HCT116 (cell line): Measurements from ENCODE around the gene APCDD1L. TPM values are rescaled to one million over a fixed set of nuclear protein-coding genes. Genes with fewer than 3 reads are reported as not detected.

Experiments used
- ATAC-seq: fragments of 200-7000 bp; cut with Tn5 transposase; 2 replicates; pipeline ENCODE4 v1.9.1; 2020; ENCODE audit warnings: mild to moderate bottlenecking, moderate library complexity
- BruUV-seq: library from RNA; stranded (reverse); fragments of 400-500 nt; replicated peaks from 2 replicates; lab custom pipeline; 2021; lab: Mats Ljungman, UMichigan
- CTCF ChIA-PET: fragments of 300-600 bp; sonication (Branson Sonifier 250); formaldehyde crosslinking; loops from one replicate; lab custom pipeline; 2021; ENCODE audit warnings: antibody characterized with exemption; lab: Charles Lee
- POLR2A ChIA-PET: fragments of 300-600, 350-600 bp; sonication (Branson Sonifier 250); formaldehyde crosslinking; loops from one replicate; lab custom pipeline; 2021; ENCODE audit warnings: antibody characterized with exemption; lab: Charles Lee
- RAD21 ChIA-PET, 2 experiments: fragments of 300-600 bp; sonication (Branson Sonifier 250); formaldehyde crosslinking; loops; one replicate each; lab custom pipeline; 2023; ENCODE audit warnings: low total read pairs in 2 of 2; ENCODE audit not compliant: uncharacterized antibody in 2 of 2, unreplicated experiment in 2 of 2, low non-redundant PET in 1 of 2; lab: Charles Lee
- DNase-seq: peaks from one replicate; pipeline ENCODE4 v3.0.0-alpha.2; 2010; ENCODE audit warnings: low read depth, low spot score
- H2AFZ ChIP-seq: fragments of 200-600 bp; shearing (Covaris generic), sonication (generic); 2 replicates; pipeline ENCODE4 v1.6.1; 2017; ENCODE audit warnings: low read depth, mixed run types, mixed read lengths, antibody characterized with exemption, low read length; ENCODE audit not compliant: poor library complexity, severe bottlenecking
- H3K27ac ChIP-seq: 2 replicates; pipeline ENCODE4 v1.5.1; 2012; ENCODE audit warnings: low read depth, low read length
- H3K27me3 ChIP-seq: fragments of 200-600 bp; sonication (generic); 2 replicates; pipeline ENCODE4 v1.6.1; 2016; ENCODE audit warnings: mixed run types, low read length, mixed read lengths; ENCODE audit not compliant: insufficient read depth
- H3K36me3 ChIP-seq, 2 experiments: fragments of 200-500 bp in 1 of 2; fragments of 200-600 bp in 1 of 2; sonication (Bioruptor generic) in 1 of 2; sonication (generic) in 1 of 2; 2 replicates each; pipeline versions ENCODE4 v1.5.1 to v1.6.1; 2014 to 2016; ENCODE audit warnings: low read length in 2 of 2, inconsistent platforms in 1 of 2, mixed read lengths in 1 of 2, mixed run types in 1 of 2; ENCODE audit not compliant: insufficient read depth in 2 of 2, control insufficient read depth in 1 of 2
- H3K4me1 ChIP-seq, 2 experiments: fragments of 200-600 bp in 1 of 2; sonication (generic) in 1 of 2; 2 replicates each; pipeline versions ENCODE4 v1.5.1 to v1.6.1; 2012 to 2017; ENCODE audit warnings: low read length in 2 of 2, inconsistent platforms in 1 of 2, mild to moderate bottlenecking in 1 of 2, mixed read lengths in 1 of 2, mixed run types in 1 of 2, moderate library complexity in 1 of 2; ENCODE audit not compliant: insufficient read depth in 2 of 2, control insufficient read depth in 1 of 2
- H3K4me2 ChIP-seq: fragments of 200-600 bp; sonication (generic); 2 replicates; pipeline ENCODE4 v1.6.1; 2017; ENCODE audit warnings: mixed run types, low read length, mixed read lengths
- H3K4me3 ChIP-seq, 2 experiments: fragments of 200-600 bp in 1 of 2; sonication (generic) in 1 of 2; replicated peaks in 1 of 2; 2 replicates each; pipeline ENCODE4 v1.5.1; 2011 to 2016; ENCODE audit warnings: low read length in 2 of 2, control low read depth in 1 of 2, low read depth in 1 of 2, mild to moderate bottlenecking in 1 of 2, mixed read lengths in 1 of 2, mixed run types in 1 of 2
- H3K79me2 ChIP-seq: fragments of 200-600 bp; sonication (generic); 2 replicates; pipeline ENCODE4 v1.6.1; 2017; ENCODE audit warnings: mild to moderate bottlenecking, mixed run types, low read length, moderate library complexity, mixed read lengths; ENCODE audit not compliant: insufficient read depth
- H3K9ac ChIP-seq: fragments of 200-600 bp; sonication (generic); 2 replicates; pipeline ENCODE4 v1.6.1; 2016; ENCODE audit warnings: low read length, mixed read lengths
- H3K9me2 ChIP-seq: fragments of 200-600 bp; sonication (generic), shearing (Covaris generic); 2 replicates; pipeline ENCODE4 v1.6.1; 2017; ENCODE audit warnings: mixed run types, mild to moderate bottlenecking, moderate library complexity; ENCODE audit not compliant: insufficient read depth
- H3K9me3 ChIP-seq, 2 experiments: fragments of 200-500 bp in 1 of 2; fragments of 200-600 bp in 1 of 2; sonication (Bioruptor generic) in 1 of 2; sonication (generic) in 1 of 2; 2 replicates each; pipeline ENCODE4 v1.6.1; 2014 to 2017; ENCODE audit warnings: low read length in 2 of 2, mixed read lengths in 2 of 2, inconsistent platforms in 1 of 2, low read depth in 1 of 2, mild to moderate bottlenecking in 1 of 2, mixed run types in 1 of 2, moderate library complexity in 1 of 2; ENCODE audit not compliant: control insufficient read depth in 1 of 2, insufficient read depth in 1 of 2
- H4K20me1 ChIP-seq: fragments of 200-600 bp; sonication (generic), shearing (Covaris generic); 2 replicates; pipeline ENCODE4 v1.6.1; 2017; ENCODE audit warnings: mixed run types, mild to moderate bottlenecking, moderate library complexity; ENCODE audit not compliant: insufficient read depth
- EZH2 ChIP-seq: fragments of 200-600 bp; sonication (generic); IDR thresholded peaks from 2 replicates; pipeline ENCODE4 v1.6.1; 2017; ENCODE audit warnings: antibody characterized with exemption, mixed run types
- EZH2phosphoT487 ChIP-seq: fragments of 200-600 bp; IDR thresholded peaks from 2 replicates; pipeline ENCODE4 v1.6.1; 2018; ENCODE audit warnings: antibody characterized with exemption, borderline replicate concordance
- FOSL1 ChIP-seq: IDR thresholded peaks from 2 replicates; pipeline ENCODE4 v1.6.1; 2012; ENCODE audit warnings: low read depth
- SP1 ChIP-seq: IDR thresholded peaks from 2 replicates; pipeline ENCODE4 v1.6.1; 2012; ENCODE audit warnings: low read depth
- SRF ChIP-seq: IDR thresholded peaks from 2 replicates; pipeline ENCODE4 v1.6.1; 2012; ENCODE audit warnings: low read depth
- intact Hi-C: fragments of 100-400 bp; cut with micrococcal nuclease; formaldehyde crosslinking; loops from 2 replicates; pipeline ENCODE4 v1.10.0; 2022
- total RNA-seq: library from RNA; stranded (reverse); gene quantifications from one replicate; pipeline ENCODE4 v1.2.1, GENCODE V29; 2021; ENCODE audit not compliant: unreplicated experiment
- TF ChIP-seq, protein P1 (sequence below): IDR thresholded peaks from 2 replicates; pipeline ENCODE4 v1.6.1; 2012; ENCODE audit warnings: low read depth

The APCDD1L gene
- total RNA-seq, 1 experiment from 2014 or later = not detected

DNA sequence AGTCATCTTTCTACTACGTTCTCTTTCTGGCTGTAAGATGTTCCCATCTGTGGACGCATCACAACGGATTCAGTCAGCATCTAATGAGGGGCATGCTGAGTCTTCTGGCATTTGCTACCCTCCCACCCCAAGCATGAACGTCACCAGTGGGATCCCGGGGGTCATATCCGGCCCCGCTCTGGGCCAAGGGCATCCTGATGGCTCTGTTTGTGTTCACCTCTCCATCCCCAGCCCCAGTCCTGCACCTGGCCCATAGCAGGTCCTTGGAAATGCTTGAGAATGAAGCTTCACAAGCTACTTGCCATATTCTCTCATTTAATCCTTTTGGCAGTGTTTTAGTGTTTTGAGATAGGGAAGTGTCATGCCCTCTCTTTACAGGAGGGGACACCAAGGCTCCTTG lies 14.9 kb downstream of the APCDD1L start:
- H3K9ac ChIP-seq = no peak overlapping the region
- ChIA-PET CTCF (no interaction called here), RAD21 (no interaction called here), POLR2A (no interaction called here)
- no peaks in the 10 kb centered on the region for H3K27me3 ChIP-seq
- ATAC-seq (no peak), DNase-seq (no peak)
- no peaks in the 10 kb centered on the region for H3K4me1 ChIP-seq
- no peak overlapping the region for H2AFZ ChIP-seq
- no peak overlapping the region for H3K4me3 ChIP-seq
- no peaks in the 10 kb centered on the region for H3K9me2 ChIP-seq
- no peak for TF ChIP-seq SRF
- H3K27ac ChIP-seq = no peak overlapping the region
- no TSS peak for BruUV-seq
- no peaks in the 10 kb centered on the region for H4K20me1 ChIP-seq
- no peaks in the 10 kb centered on the region for H3K36me3 ChIP-seq
- H3K9me3 ChIP-seq = peaks cover 0 to 2% of the 10 kb centered on the region in 2 experiments; a peak in 1 of 4 replicates
- H3K4me2 ChIP-seq = no peak overlapping the region
- intact Hi-C loops = no loop called here
- H3K79me2 ChIP-seq = no peaks in the 10 kb centered on the region

DNA sequence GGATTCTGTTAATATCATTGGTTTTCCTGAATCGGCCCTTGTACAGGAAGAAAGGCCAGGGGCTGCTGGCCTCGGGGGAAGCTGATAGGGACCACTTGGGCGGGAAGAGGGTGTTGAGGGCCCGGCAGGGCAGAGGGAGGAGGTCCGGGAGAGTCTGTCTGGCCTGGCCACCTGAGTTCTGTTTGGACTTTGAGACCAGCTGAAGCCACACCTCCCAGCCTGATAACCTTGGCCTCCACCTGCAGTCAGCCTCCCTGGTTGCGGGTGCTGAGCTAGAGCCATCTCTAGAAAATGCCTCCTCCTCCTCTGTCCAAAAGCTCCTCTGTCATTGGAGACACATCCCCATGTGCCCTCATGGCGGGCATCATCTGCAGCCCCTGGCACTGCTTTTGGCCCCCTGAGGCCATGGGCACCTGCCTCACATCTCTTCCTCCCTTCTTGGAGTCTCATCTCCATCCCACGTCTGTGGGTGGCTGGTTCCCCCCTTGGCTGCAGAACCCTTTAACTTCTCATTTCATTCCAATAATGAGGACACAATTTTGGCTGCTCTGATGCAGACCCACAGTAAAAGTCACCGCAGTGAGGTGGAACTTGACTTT lies 16.6 kb downstream of the APCDD1L start:
- BruUV-seq = no TSS peak
- no peak overlapping the region for H3K4me2 ChIP-seq
- POLR2A ChIA-PET = no interaction called here

More for the DNA sequence above, 16.6 kb downstream of the APCDD1L start:
- Histone ChIP-seq H3K4me3 (no peak overlapping the region), H3K9me2 (no peaks in the 10 kb centered on the region), H3K36me3 (no peaks in the 10 kb centered on the region), H3K4me1 (no peaks in the 10 kb centered on the region), H3K9ac (no peak overlapping the region), H3K27ac (no peak overlapping the region), H2AFZ (no peak overlapping the region), H3K27me3 (no peaks in the 10 kb centered on the region), H4K20me1 (no peaks in the 10 kb centered on the region), H3K9me3 (no peaks in the 10 kb centered on the region; a peak in 1 of 4 replicates), H3K79me2 (no peaks in the 10 kb centered on the region)
- intact Hi-C loops = no loop called here
- ChIA-PET RAD21 (no interaction called here), CTCF (interaction anchor here (0.9 kb wide), 1 partner anchor 17 kb away, joined by 4 read pairs; no protein-coding TSS in a partner anchor)
- ATAC-seq (no peak), DNase-seq (no peak)
- no peak for TF ChIP-seq FOSL1
- no peak for TF ChIP-seq EZH2phosphoT487
- TF ChIP-seq SP1 = no peak
- TF ChIP-seq, protein P1, sequence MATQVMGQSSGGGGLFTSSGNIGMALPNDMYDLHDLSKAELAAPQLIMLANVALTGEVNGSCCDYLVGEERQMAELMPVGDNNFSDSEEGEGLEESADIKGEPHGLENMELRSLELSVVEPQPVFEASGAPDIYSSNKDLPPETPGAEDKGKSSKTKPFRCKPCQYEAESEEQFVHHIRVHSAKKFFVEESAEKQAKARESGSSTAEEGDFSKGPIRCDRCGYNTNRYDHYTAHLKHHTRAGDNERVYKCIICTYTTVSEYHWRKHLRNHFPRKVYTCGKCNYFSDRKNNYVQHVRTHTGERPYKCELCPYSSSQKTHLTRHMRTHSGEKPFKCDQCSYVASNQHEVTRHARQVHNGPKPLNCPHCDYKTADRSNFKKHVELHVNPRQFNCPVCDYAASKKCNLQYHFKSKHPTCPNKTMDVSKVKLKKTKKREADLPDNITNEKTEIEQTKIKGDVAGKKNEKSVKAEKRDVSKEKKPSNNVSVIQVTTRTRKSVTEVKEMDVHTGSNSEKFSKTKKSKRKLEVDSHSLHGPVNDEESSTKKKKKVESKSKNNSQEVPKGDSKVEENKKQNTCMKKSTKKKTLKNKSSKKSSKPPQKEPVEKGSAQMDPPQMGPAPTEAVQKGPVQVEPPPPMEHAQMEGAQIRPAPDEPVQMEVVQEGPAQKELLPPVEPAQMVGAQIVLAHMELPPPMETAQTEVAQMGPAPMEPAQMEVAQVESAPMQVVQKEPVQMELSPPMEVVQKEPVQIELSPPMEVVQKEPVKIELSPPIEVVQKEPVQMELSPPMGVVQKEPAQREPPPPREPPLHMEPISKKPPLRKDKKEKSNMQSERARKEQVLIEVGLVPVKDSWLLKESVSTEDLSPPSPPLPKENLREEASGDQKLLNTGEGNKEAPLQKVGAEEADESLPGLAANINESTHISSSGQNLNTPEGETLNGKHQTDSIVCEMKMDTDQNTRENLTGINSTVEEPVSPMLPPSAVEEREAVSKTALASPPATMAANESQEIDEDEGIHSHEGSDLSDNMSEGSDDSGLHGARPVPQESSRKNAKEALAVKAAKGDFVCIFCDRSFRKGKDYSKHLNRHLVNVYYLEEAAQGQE = no peak
- TF ChIP-seq EZH2 = no peak
